Thoracic aorta (tissue), 2 donors: ENCODE results near the gene ACTR10. TPM values are rescaled to one million over a fixed set of nuclear protein-coding genes. Genes with fewer than 3 reads are reported as not detected.

Experiments
- ATAC-seq: fragments of 150-250 bp; one replicate; pipeline ENCODE4 v1.8.0; 2017; ENCODE audit warnings: low read depth; ENCODE audit not compliant: insufficient number of reproducible peaks, low FRiP score
- DNase-seq: peaks from one replicate; pipeline ENCODE4 v3.0.0-alpha.2; 2020; ENCODE audit warnings: low spot score
- H3K27ac ChIP-seq, 2 donors: fragments of 200-600 bp; sonication (generic); 1 replicate in 1 of 2; 2 replicates in 1 of 2; pipeline ENCODE4 v1.5.1; 2016; ENCODE audit warnings: mild to moderate bottlenecking in 2 of 2, moderate library complexity in 2 of 2
- H3K27me3 ChIP-seq: fragments of 200-600 bp; sonication (generic); replicated peaks from 2 replicates; pipeline ENCODE4 v1.6.0; 2016; ENCODE audit warnings: mild to moderate bottlenecking; ENCODE audit not compliant: insufficient read depth
- H3K36me3 ChIP-seq: fragments of 200-600 bp; sonication (generic); one replicate; pipeline ENCODE4 v1.5.1; 2016
- H3K4me1 ChIP-seq, 2 donors: fragments of 200-600 bp; sonication (generic); 1 replicate in 1 of 2; 2 replicates in 1 of 2; pipeline versions ENCODE4 v1.5.1 to v1.6.0; 2016; ENCODE audit warnings: low read depth in 2 of 2, mild to moderate bottlenecking in 1 of 2; ENCODE audit not compliant: control insufficient read depth in 1 of 2
- H3K4me3 ChIP-seq: fragments of 200-600 bp; sonication (generic); 2 replicates; pipeline ENCODE4 v1.5.1; 2016; ENCODE audit warnings: mild to moderate bottlenecking
- H3K9me3 ChIP-seq: fragments of 200-600 bp; sonication (generic); 2 replicates; pipeline ENCODE4 v1.5.1; 2016
- total RNA-seq, 2 donors: library from RNA; depleted of rRNA; stranded (reverse); fragments of >200 nt; gene quantifications; one replicate each; pipeline versions ENCODE4 v1.1.0 to v1.2.3, GENCODE V29; 2016
- TF ChIP-seq, protein P1 (sequence below): fragments of 200-600 bp; sonication (generic); IDR thresholded peaks from one replicate; pipeline ENCODE4 v1.5.1; 2019; ENCODE audit warnings: antibody characterized with exemption

Gene ACTR10
- total RNA-seq, 2 donors from 2014 or later = 78.5 to 79.7 TPM

DNA sequence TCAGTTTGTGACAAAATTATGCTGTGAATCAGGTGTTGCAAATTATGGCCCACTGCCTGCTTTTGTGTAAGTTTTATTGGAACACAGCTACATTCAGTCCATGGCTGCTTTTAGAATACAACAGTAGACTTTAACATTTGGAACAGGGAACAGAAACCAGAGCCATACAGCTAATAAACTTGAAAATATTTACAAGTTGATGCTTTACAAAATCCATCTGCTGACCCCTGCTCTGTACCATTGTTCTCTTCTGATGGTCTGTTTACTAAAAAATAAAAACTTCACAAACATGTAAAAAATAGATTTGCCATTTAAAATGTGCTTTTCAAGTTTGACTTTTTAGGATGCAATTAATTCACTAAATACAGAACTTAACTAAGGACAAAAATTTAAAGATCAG, 65.5 kb downstream of the ACTR10 start:
- Histone ChIP-seq H3K27me3 (no peaks in the 10 kb centered on the region), H3K36me3 (peaks cover 70% of the 10 kb centered on the region), H3K4me3 (no peak overlapping the region), H3K4me1 (peaks cover 0 to under 1% of the 10 kb centered on the region in 2 donors), H3K27ac (no peak overlapping the region), H3K9me3 (no peaks in the 10 kb centered on the region)
- DNase-seq (no peak), ATAC-seq (no peak)
- TF ChIP-seq, protein P1, sequence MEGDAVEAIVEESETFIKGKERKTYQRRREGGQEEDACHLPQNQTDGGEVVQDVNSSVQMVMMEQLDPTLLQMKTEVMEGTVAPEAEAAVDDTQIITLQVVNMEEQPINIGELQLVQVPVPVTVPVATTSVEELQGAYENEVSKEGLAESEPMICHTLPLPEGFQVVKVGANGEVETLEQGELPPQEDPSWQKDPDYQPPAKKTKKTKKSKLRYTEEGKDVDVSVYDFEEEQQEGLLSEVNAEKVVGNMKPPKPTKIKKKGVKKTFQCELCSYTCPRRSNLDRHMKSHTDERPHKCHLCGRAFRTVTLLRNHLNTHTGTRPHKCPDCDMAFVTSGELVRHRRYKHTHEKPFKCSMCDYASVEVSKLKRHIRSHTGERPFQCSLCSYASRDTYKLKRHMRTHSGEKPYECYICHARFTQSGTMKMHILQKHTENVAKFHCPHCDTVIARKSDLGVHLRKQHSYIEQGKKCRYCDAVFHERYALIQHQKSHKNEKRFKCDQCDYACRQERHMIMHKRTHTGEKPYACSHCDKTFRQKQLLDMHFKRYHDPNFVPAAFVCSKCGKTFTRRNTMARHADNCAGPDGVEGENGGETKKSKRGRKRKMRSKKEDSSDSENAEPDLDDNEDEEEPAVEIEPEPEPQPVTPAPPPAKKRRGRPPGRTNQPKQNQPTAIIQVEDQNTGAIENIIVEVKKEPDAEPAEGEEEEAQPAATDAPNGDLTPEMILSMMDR = no peak

DNA sequence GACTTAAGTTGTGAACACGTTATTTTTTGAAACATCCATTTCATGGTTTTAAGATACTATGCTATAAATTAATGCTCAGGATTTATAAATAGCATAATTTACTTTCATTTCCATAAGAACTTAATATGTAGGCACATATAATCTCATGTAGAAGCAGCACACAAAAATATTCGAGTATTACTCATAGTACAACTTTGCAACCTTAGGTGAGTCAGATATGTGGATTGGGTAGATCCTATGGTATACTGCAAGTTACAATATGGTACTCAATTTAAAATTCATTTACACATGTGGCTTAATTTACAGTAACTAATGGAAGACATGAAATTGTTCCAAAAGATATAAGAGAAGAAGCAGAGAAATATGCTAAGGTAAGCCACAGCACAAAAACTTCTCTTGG, 70.7 kb downstream of the ACTR10 start:
- peaks cover 26 to 43% of the 10 kb centered on the region in 2 donors for H3K4me1 ChIP-seq
- no peak overlapping the region for H3K27ac ChIP-seq
- no peaks in the 10 kb centered on the region for H3K27me3 ChIP-seq
- TF ChIP-seq, protein P1 = no peak
- H3K4me3 ChIP-seq = no peak overlapping the region
- ATAC-seq = no peak
- DNase-seq = no peak
- H3K36me3 ChIP-seq = peaks cover 54% of the 10 kb centered on the region
- no peaks in the 10 kb centered on the region for H3K9me3 ChIP-seq

DNA sequence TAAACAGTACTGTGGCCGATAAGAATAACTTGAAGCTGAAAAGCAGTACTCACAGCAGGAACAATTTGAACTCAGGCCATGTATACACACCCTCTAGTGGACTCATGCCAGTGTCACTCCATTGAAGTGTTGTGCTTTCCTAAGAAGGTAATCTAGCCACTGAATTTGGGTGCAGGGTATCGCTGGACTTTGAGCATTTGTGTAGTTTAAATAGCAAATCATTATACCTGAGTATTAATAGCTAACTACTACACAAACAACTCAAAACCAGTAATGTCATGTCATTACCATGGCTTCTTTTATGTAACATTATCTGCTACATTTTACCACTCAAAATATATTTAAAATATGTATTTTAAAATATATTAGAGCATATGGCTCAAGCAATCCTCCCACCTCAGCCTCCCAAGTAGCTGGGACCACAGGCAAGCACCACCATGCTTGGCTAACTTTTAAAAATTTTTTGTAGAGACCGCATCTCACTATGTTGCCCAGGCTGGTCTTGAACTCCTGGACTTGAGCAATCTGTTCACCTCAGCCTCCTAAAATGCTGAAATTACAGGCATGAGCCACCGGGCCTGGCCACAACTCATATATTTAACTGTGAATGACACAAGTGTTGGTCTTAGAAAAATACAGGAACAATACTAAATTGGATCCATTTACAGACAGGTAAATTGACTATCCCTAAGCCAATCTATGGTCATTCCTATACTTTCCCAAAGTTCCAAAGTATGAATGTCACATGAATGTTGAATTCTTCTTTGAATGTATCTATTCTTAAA, 72.8 kb downstream of the ACTR10 start:
- TF ChIP-seq, protein P1 = no peak
- no peaks in the 10 kb centered on the region for H3K27me3 ChIP-seq
- peak overlapping the region; percentile 15 to 60 for H3K27ac ChIP-seq
- no peaks in the 10 kb centered on the region for H3K9me3 ChIP-seq
- H3K36me3 ChIP-seq = peaks cover 40% of the 10 kb centered on the region
- DNase-seq (no peak), ATAC-seq (no peak)
- peaks cover 30 to 48% of the 10 kb centered on the region in 2 donors for H3K4me1 ChIP-seq
- no peak overlapping the region for H3K4me3 ChIP-seq

DNA sequence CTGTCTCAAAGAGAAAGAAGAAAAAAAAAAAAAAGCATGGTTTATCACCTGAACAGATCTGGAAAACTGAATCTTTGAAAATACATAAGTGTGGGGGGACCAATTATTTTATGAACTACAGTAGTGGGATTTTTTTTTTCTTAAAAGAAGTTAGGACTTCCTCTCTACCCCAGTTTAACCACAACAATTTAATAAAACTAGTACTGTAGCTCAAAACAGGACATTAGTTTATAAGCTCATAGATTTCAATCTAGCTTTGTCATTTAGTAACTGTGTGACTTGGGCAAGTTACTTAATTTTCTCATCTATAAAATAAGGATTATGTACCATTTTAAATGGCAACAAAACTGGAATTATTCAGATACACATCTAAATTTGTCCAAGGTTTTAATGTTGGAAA, 74.9 kb downstream of the ACTR10 start:
- DNase-seq (no peak), ATAC-seq (no peak)
- Histone ChIP-seq H3K4me3 (no peak overlapping the region), H3K4me1 (peaks cover 30 to 48% of the 10 kb centered on the region in 2 donors), H3K9me3 (no peaks in the 10 kb centered on the region), H3K27ac (peak overlapping the region; percentile 9 to 60), H3K36me3 (peaks cover 20% of the 10 kb centered on the region), H3K27me3 (no peaks in the 10 kb centered on the region)
- TF ChIP-seq, protein P1 = no peak

DNA sequence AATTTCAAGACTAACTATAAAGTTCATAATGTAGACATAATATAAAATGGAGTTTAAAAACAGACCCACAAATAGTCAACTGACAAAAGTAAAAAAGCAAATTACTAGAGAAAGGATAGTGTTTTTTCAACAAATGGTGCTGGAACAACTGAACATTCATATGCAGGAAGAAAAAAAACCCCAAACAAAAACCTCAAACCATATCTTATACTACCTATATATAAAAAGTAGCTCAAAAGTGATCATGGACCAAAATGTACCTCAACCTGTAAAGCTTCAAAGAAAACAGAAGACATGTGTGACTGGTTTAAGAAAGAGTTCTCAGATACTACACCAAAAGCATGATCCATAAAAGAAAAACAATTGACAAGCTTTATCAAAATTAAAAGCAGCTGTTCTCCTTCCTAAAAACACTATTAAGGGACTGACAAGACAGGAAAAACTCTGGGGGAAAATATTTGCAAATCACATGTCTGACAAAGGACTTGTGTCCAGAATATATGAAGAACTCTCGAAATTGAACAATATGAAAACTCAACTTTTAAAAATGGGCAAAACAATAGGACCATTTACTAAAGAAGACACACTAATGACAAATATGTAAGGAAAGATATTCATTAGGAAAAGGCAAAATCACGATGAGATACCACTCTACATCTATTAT, 75.7 kb downstream of the ACTR10 start:
- H3K27ac ChIP-seq = peak overlapping the region in 1 of 2 donors; percentile 60
- H3K4me1 ChIP-seq = peaks cover 30 to 51% of the 10 kb centered on the region in 2 donors
- no peaks in the 10 kb centered on the region for H3K9me3 ChIP-seq
- H3K27me3 ChIP-seq = no peaks in the 10 kb centered on the region
- TF ChIP-seq, protein P1 = no peak
- H3K36me3 ChIP-seq = peaks cover 13% of the 10 kb centered on the region
- ATAC-seq (no peak), DNase-seq (no peak)
- H3K4me3 ChIP-seq = no peak overlapping the region
